ENCODE measurements around the gene MLEC.
A peak's percentile ranks its signal among the peaks of the same experiment; 100 is the strongest.

The MLEC gene

GRCh38 chr12:120724720-120725119, 37.8 kb downstream of the MLEC start:
- TF ChIP-seq GABPA (IDR thresholded peaks at IDR 0.05; ENCODE audit: low read depth) (no peak), REST (IDR thresholded peaks at IDR 0.05; ENCODE audit: insufficient replicate concordance, low read depth) (no peak), SPI1 (IDR thresholded peaks at IDR 0.05; ENCODE audit: borderline replicate concordance, low read depth) (no peak), POLR2AphosphoS5 (IDR thresholded peaks at IDR 0.05; ENCODE audit: low read depth) (no peak)
- TF ChIP-seq, protein P1, sequence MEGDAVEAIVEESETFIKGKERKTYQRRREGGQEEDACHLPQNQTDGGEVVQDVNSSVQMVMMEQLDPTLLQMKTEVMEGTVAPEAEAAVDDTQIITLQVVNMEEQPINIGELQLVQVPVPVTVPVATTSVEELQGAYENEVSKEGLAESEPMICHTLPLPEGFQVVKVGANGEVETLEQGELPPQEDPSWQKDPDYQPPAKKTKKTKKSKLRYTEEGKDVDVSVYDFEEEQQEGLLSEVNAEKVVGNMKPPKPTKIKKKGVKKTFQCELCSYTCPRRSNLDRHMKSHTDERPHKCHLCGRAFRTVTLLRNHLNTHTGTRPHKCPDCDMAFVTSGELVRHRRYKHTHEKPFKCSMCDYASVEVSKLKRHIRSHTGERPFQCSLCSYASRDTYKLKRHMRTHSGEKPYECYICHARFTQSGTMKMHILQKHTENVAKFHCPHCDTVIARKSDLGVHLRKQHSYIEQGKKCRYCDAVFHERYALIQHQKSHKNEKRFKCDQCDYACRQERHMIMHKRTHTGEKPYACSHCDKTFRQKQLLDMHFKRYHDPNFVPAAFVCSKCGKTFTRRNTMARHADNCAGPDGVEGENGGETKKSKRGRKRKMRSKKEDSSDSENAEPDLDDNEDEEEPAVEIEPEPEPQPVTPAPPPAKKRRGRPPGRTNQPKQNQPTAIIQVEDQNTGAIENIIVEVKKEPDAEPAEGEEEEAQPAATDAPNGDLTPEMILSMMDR (IDR thresholded peaks at IDR 0.05; ENCODE audit: insufficient read depth, low read length): no peak

GRCh38 chr12:120725151-120725658, 38.3 kb downstream of the MLEC start:
- H3K27ac ChIP-seq (replicated peaks): no peak overlapping the region
- peak overlapping the region; percentile 62 for H3K4me3 ChIP-seq (replicated peaks; ENCODE audit: insufficient read depth, low read length)
- DNase-seq (ENCODE audit: low read depth in 1 of 2, low spot score in 1 of 2): no peak
- H3K27me3 ChIP-seq (ENCODE audit: insufficient read depth, poor library complexity, severe bottlenecking): no peaks in the 10 kb centered on the region
- no peak for TF ChIP-seq GABPA (IDR thresholded peaks at IDR 0.05; ENCODE audit: low read depth)

More at GRCh38 chr12:120724720-120725119, 37.8 kb downstream of the MLEC start:
- no peaks in the 10 kb centered on the region for H3K27me3 ChIP-seq (ENCODE audit: insufficient read depth, poor library complexity, severe bottlenecking)
- H3K4me3 ChIP-seq (replicated peaks; ENCODE audit: insufficient read depth, low read length): no peak overlapping the region
- no peak for DNase-seq (ENCODE audit: low read depth in 1 of 2, low spot score in 1 of 2)
- no peak overlapping the region for H3K27ac ChIP-seq (replicated peaks)

DNA sequence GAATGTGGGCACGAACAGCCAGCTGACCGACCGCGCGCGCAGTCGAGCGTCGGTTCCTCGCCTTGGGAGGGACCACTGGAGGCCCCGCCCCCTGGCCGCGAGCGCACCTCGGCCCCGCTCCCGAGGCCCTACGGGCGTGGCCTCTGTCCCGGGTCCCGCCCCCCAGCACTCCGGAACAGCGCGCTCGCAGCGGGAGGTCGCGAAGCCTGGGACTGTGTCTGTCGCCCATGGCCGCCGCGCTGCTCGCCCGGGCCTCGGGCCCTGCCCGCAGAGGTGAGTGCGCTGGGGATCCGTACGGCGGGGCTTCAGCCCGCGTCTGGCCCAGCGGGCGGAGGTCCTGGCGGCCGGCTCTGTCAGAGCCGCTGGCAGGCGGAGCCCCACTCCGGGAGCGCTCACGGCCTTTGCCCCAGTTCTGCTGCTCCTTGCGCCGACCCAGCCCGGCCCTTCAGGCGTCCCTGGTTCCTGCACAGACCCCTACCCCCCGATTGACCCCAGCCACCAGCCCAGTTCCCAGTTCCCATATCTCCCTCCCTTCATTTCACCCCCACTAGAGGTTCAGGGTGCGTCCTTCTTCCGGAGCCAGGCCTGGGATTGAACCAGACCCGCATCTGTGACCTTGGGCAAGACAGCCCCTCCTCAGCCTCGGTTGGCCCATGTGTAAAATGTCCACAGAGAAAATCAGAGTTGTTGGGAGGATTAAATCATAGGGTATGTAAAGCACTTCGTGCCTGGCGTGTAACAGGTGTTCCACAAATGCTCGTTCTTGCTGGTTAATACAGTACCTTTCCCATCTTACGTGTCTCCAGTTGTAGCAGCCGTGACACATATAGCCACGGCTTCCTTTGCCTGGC, 38.9 kb downstream of the MLEC start, which contains the start of gene ACADS:
Gene ACADS (plus strand): TSS at position 168 of the 851 bp plus-strand sequence. CDS start 60 bp downstream, at position 228.
- TF ChIP-seq REST (IDR thresholded peaks at IDR 0.05; ENCODE audit: insufficient replicate concordance, low read depth): no peak
- TF ChIP-seq POLR2AphosphoS5 (IDR thresholded peaks at IDR 0.05; ENCODE audit: low read depth): no peak; the same call in 1 of the 2 replicates
- no peak for TF ChIP-seq GABPA (IDR thresholded peaks at IDR 0.05; ENCODE audit: low read depth)
- TF ChIP-seq, protein P1 (IDR thresholded peaks at IDR 0.05; ENCODE audit: insufficient read depth, low read length): no peak
- no peak for TF ChIP-seq SPI1 (IDR thresholded peaks at IDR 0.05; ENCODE audit: borderline replicate concordance, low read depth)
- Histone ChIP-seq H3K27me3 (ENCODE audit: insufficient read depth, poor library complexity, severe bottlenecking) (no peaks in the 10 kb centered on the region), H3K4me3 (replicated peaks; ENCODE audit: insufficient read depth, low read length) (peak within 1 kb of the TSS; percentile 62), H3K27ac (replicated peaks) (0 out of 2 replicates have a peak within 1 kb of the TSS, but pooled peaks have one; percentile 1)
- DNase-seq (ENCODE audit: low read depth in 1 of 2, low spot score in 1 of 2): peak; percentile 74 to 75

DNA sequence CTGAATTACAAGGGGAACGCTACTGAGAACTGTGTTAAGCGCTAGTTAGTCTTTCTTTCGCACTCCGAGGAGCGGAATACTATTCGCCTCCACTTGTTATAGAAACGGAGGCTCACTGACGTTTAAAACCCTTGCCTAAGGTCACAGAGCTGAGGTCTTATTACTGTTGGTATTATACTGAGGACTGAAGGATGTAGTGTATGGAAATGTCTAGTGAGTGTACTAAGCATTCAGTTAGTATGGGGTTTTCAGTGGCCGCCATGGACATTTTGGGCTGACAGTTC, 39.5 kb downstream of the MLEC start:
- TF ChIP-seq POLR2AphosphoS5 (IDR thresholded peaks at IDR 0.05; ENCODE audit: low read depth): no peak
- no peak for TF ChIP-seq REST (IDR thresholded peaks at IDR 0.05; ENCODE audit: insufficient replicate concordance, low read depth)
- no peak for TF ChIP-seq SPI1 (IDR thresholded peaks at IDR 0.05; ENCODE audit: borderline replicate concordance, low read depth)
- no peak for TF ChIP-seq GABPA (IDR thresholded peaks at IDR 0.05; ENCODE audit: low read depth)
- TF ChIP-seq, protein P1 (IDR thresholded peaks at IDR 0.05; ENCODE audit: insufficient read depth, low read length): no peak
- DNase-seq (ENCODE audit: low read depth in 1 of 2, low spot score in 1 of 2): no peak
- no peak overlapping the region for H3K27ac ChIP-seq (replicated peaks)
- H3K27me3 ChIP-seq (ENCODE audit: insufficient read depth, poor library complexity, severe bottlenecking): no peaks in the 10 kb centered on the region
- H3K4me3 ChIP-seq (replicated peaks; ENCODE audit: insufficient read depth, low read length): no peak overlapping the region
